HFF-Myc (cell line): Measurements from ENCODE around the gene DEFB116.
A peak's percentile ranks its signal among the peaks of the same experiment; 100 is the strongest.

ENCODE experiments used
- DNase-seq: peaks from one replicate; pipeline ENCODE4 v3.0.0-alpha.2; 2011; ENCODE audit warnings: low read depth; ENCODE audit errors: extremely low read depth
- H3K4me3 ChIP-seq: replicated peaks from 2 replicates; pipeline ENCODE4 v1.5.1; 2011; ENCODE audit warnings: low read depth, mild to moderate bottlenecking, control low read depth, low read length
- CTCF ChIP-seq: IDR thresholded peaks from 2 replicates; pipeline ENCODE4 v1.5.1; 2012; ENCODE audit warnings: mild to moderate bottlenecking, low read depth, low read length, control low read depth; ENCODE audit errors: missing control alignments

The DEFB116 gene

GRCh38 chr20:31274441-31274840 lies 33.9 kb downstream of the DEFB116 start:
- no peak overlapping the region for H3K4me3 ChIP-seq
- no peak for TF ChIP-seq CTCF
- no peak for DNase-seq

- TF ChIP-seq CTCF = peak; percentile 23
- H3K4me3 ChIP-seq = no peak overlapping the region
- no peak for DNase-seq
These were observed 48.0 kb downstream of the DEFB116 start for GRCh38 chr20:31260326-31260932.

- no peak within 1 kb of the TSS for H3K4me3 ChIP-seq
- DNase-seq = no peak
- TF ChIP-seq CTCF = no peak
These were observed 51.0 kb downstream of the DEFB116 start, which contains the start of gene DEFB115 for GRCh38 chr20:31257364-31257763. DEFB115 (plus strand) TSS chr20:31257664; CDS start chr20:31257664, 0 bp downstream.

- no peak for DNase-seq
- TF ChIP-seq CTCF = no peak
- no peak overlapping the region for H3K4me3 ChIP-seq
These were observed 51.4 kb downstream of the DEFB116 start for GRCh38 chr20:31256959-31257358.
